HEK293 (cell line): ENCODE results near the gene NRTN.

ENCODE experiments used
- CTCF ChIA-PET: fragments of 350-600 bp; formaldehyde crosslinking; extraction: SDS; loops from one replicate; lab custom pipeline; 2021; ENCODE audit warnings: antibody characterized with exemption; lab: Yijun Ruan, JAX
- POLR2A ChIA-PET: fragments of 300-600 bp; formaldehyde crosslinking; extraction: SDS; loops from one replicate; lab custom pipeline; 2020; ENCODE audit warnings: antibody characterized with exemption, inconsistent platforms; lab: Yijun Ruan, JAX
- H3K27ac ChIP-seq: fragments of 200-500 bp; sonication (Bioruptor generic); 2 replicates; pipeline ENCODE4 v1.5.1; 2014; ENCODE audit warnings: low read depth, low read length, control low read depth, inconsistent platforms; ENCODE audit errors: extremely low read depth
- H3K36me3 ChIP-seq, 2 experiments: fragments of 200-500 bp in 1 of 2; sonication (Bioruptor generic) in 1 of 2; 1 replicate in 1 of 2; 2 replicates in 1 of 2; pipeline ENCODE4 v1.5.1; 2014 to 2017; ENCODE audit warnings: inconsistent platforms in 2 of 2, low read length in 2 of 2; ENCODE audit not compliant: control insufficient read depth in 2 of 2, insufficient read depth in 1 of 2
- H3K4me1 ChIP-seq: fragments of 200-500 bp; sonication (Bioruptor generic); 2 replicates; pipeline ENCODE4 v1.5.1; 2014; ENCODE audit warnings: mild to moderate bottlenecking, low read length, inconsistent platforms; ENCODE audit not compliant: control insufficient read depth, insufficient read depth
- H3K4me3 ChIP-seq: 2 replicates; pipeline ENCODE4 v1.5.1; 2011; ENCODE audit warnings: low read depth, mild to moderate bottlenecking, control low read depth, low read length, moderate library complexity
- H3K9me3 ChIP-seq: fragments of 200-500 bp; sonication (Bioruptor generic); 2 replicates; pipeline ENCODE4 v1.5.1; 2014; ENCODE audit warnings: low read depth, low read length, inconsistent platforms; ENCODE audit not compliant: control insufficient read depth, insufficient read depth
- BCL11A ChIP-seq: fragments of 450-650 bp; formaldehyde crosslinking; IDR thresholded peaks from 2 replicates; pipeline ENCODE4 v1.5.1; 2016; ENCODE audit warnings: low read depth, missing biosample characterization, missing genetic modification characterization
- EGR2 ChIP-seq: fragments of 450-650 bp; formaldehyde crosslinking; IDR thresholded peaks from 2 replicates; pipeline ENCODE4 v1.5.1; 2016; ENCODE audit warnings: low read depth, missing biosample characterization, missing genetic modification characterization
- GLI2 ChIP-seq: fragments of 450-650 bp; formaldehyde crosslinking; IDR thresholded peaks from 2 replicates; pipeline ENCODE4; 2017; ENCODE audit warnings: missing biosample characterization, missing genetic modification characterization, low read depth, borderline replicate concordance
- HIC1 ChIP-seq: fragments of 450-650 bp; formaldehyde crosslinking; IDR thresholded peaks from 2 replicates; pipeline ENCODE4 v1.5.1; 2016; ENCODE audit warnings: missing biosample characterization, missing genetic modification characterization
- KLF16 ChIP-seq: fragments of 450-650 bp; formaldehyde crosslinking; IDR thresholded peaks from 2 replicates; pipeline ENCODE4 v1.5.1; 2017; ENCODE audit warnings: missing biosample characterization, missing genetic modification characterization
- PRDM6 ChIP-seq: fragments of 450-650 bp; formaldehyde crosslinking; IDR thresholded peaks from 2 replicates; pipeline ENCODE4 v1.5.1; 2017; ENCODE audit warnings: missing biosample characterization, missing genetic modification characterization
- ZBTB44 ChIP-seq: fragments of 450-650 bp; IDR thresholded peaks from 2 replicates; pipeline ENCODE4 v1.5.1; 2018; ENCODE audit warnings: missing biosample characterization, mild to moderate bottlenecking, missing genetic modification characterization
- ZBTB6 ChIP-seq: fragments of 450-650 bp; formaldehyde crosslinking; IDR thresholded peaks from 2 replicates; pipeline ENCODE4 v1.5.1; 2017; ENCODE audit warnings: missing biosample characterization, missing genetic modification characterization
- ZBTB7A ChIP-seq: fragments of 450-650 bp; formaldehyde crosslinking; IDR thresholded peaks from 2 replicates; pipeline ENCODE4 v1.5.1; 2016; ENCODE audit warnings: low read depth, missing biosample characterization, missing genetic modification characterization
- ZNF112 ChIP-seq: fragments of 450-650 bp; formaldehyde crosslinking; IDR thresholded peaks from 2 replicates; pipeline ENCODE4 v1.5.0; 2017; ENCODE audit warnings: missing biosample characterization, missing genetic modification characterization
- ZNF23 ChIP-seq: fragments of 450-650 bp; formaldehyde crosslinking; IDR thresholded peaks from 2 replicates; pipeline ENCODE4 v1.5.1; 2016; ENCODE audit warnings: missing biosample characterization, missing genetic modification characterization, borderline replicate concordance
- ZNF335 ChIP-seq: fragments of 450-650 bp; formaldehyde crosslinking; conservative IDR thresholded peaks from 2 replicates; pipeline ENCODE4 v1.5.1; 2016; ENCODE audit warnings: missing biosample characterization, missing genetic modification characterization
- ZNF48 ChIP-seq: fragments of 450-650 bp; formaldehyde crosslinking; IDR thresholded peaks from 2 replicates; pipeline ENCODE4 v1.5.1; 2016; ENCODE audit warnings: missing biosample characterization, missing genetic modification characterization
- ZNF518A ChIP-seq: fragments of 450-650 bp; formaldehyde crosslinking; conservative IDR thresholded peaks from 2 replicates; pipeline ENCODE4 v1.5.1; 2016; ENCODE audit warnings: low read depth, missing biosample characterization, missing genetic modification characterization
- ZNF560 ChIP-seq: fragments of 450-650 bp; formaldehyde crosslinking; IDR thresholded peaks from 2 replicates; pipeline ENCODE4 v1.5.1; 2017; ENCODE audit warnings: missing biosample characterization, missing genetic modification characterization, borderline replicate concordance
- ZNF624 ChIP-seq: fragments of 450-650 bp; formaldehyde crosslinking; IDR thresholded peaks from 2 replicates; pipeline ENCODE4 v1.5.1; 2017; ENCODE audit warnings: missing biosample characterization, missing genetic modification characterization
- ZNF692 ChIP-seq: fragments of 450-650 bp; formaldehyde crosslinking; IDR thresholded peaks from 2 replicates; pipeline ENCODE4 v1.5.1; 2016; ENCODE audit warnings: missing biosample characterization, missing genetic modification characterization
- ZNF701 ChIP-seq: fragments of 450-650 bp; formaldehyde crosslinking; IDR thresholded peaks from 2 replicates; pipeline ENCODE4 v1.5.1; 2016; ENCODE audit warnings: missing biosample characterization, missing genetic modification characterization
- ZNF785 ChIP-seq: fragments of 450-650 bp; formaldehyde crosslinking; IDR thresholded peaks from 2 replicates; pipeline ENCODE4 v1.5.1; 2016; ENCODE audit warnings: missing biosample characterization, missing genetic modification characterization
- ZNF792 ChIP-seq: fragments of 450-650 bp; formaldehyde crosslinking; IDR thresholded peaks from 2 replicates; pipeline ENCODE4 v1.5.1; 2016; ENCODE audit warnings: missing biosample characterization, missing genetic modification characterization
- ZNF837 ChIP-seq: fragments of 450-650 bp; formaldehyde crosslinking; IDR thresholded peaks from 2 replicates; pipeline ENCODE4 v1.5.1; 2016; ENCODE audit warnings: missing biosample characterization, missing genetic modification characterization

The NRTN gene

GRCh38 chr19:5808120-5808816, 3.4 kb downstream of the NRTN start:
- H3K4me1 ChIP-seq, result peaks cover 3% of the 10 kb centered on the region; the same call in 1 of the 2 replicates
- TF ChIP-seq ZNF112 (tag by site-specific recombination) (no peak), BCL11A (tag by site-specific recombination) (no peak), ZNF335 (tag by site-specific recombination) (no peak), KLF16 (no peak), GLI2 (tag by site-specific recombination) (no peak), PRDM6 (tag by site-specific recombination) (no peak), ZBTB6 (tag by site-specific recombination) (no peak), ZNF837 (no peak), ZNF701 (no peak), ZBTB7A (tag by site-specific recombination) (no peak), ZNF792 (tag by site-specific recombination) (no peak), ZNF624 (tag by site-specific recombination) (no peak), HIC1 (tag by site-specific recombination) (no peak), ZNF48 (tag by site-specific recombination) (no peak), ZNF560 (no peak)
- ChIA-PET CTCF (interaction anchor here (0.7 to 1.6 kb wide), 6 partner anchors 17 to 85 kb away, joined by 3 to 5 read pairs (median 4); no protein-coding TSS in a partner anchor), POLR2A (interaction anchor here (0.6 to 1.2 kb wide), 4 partner anchors 20 to 1608 kb away, joined by 3 to 5 read pairs (median 4); partner anchors contain the start of gene NDUFA11)
- H3K36me3 ChIP-seq, result no peaks in the 10 kb centered on the region
- no peaks in the 10 kb centered on the region for H3K9me3 ChIP-seq
- no peak overlapping the region for H3K27ac ChIP-seq
- H3K4me3 ChIP-seq, result no peak overlapping the region

GRCh38 chr19:5809053-5809452, 4.2 kb downstream of the NRTN start:
- Histone ChIP-seq H3K27ac (no peak overlapping the region), H3K4me3 (no peak overlapping the region), H3K4me1 (0 out of 2 replicates have a peak, but pooled peaks cover 3% of the 10 kb centered on the region), H3K36me3 (no peaks in the 10 kb centered on the region), H3K9me3 (no peaks in the 10 kb centered on the region)
- POLR2A ChIA-PET, result interaction anchor here (0.6 to 1.2 kb wide), 3 partner anchors 19 to 602 kb away, joined by 3 to 5 read pairs (median 4); partner anchors contain the start of gene NDUFA11
- CTCF ChIA-PET, result interaction anchor here (0.6 to 1.2 kb wide), 5 partner anchors 16 to 134 kb away, joined by 3 to 6 read pairs (median 4); no protein-coding TSS in a partner anchor
- TF ChIP-seq ZNF692 (tag by site-specific recombination), result no peak
- TF ChIP-seq ZNF785 (tag by site-specific recombination), result no peak
- TF ChIP-seq ZNF518A (tag by site-specific recombination), result no peak
- TF ChIP-seq ZBTB44 (tag by site-specific recombination), result no peak
- no peak for TF ChIP-seq EGR2
- no peak for TF ChIP-seq ZNF23
